Measurements from ENCODE around the gene P2RX4.
"Not testable (repeated sequence)": the region's sequence is repeated elsewhere in the genome, so short reads cannot be mapped to it uniquely, and the experiment has no call there.

P2RX4 gene

DNA sequence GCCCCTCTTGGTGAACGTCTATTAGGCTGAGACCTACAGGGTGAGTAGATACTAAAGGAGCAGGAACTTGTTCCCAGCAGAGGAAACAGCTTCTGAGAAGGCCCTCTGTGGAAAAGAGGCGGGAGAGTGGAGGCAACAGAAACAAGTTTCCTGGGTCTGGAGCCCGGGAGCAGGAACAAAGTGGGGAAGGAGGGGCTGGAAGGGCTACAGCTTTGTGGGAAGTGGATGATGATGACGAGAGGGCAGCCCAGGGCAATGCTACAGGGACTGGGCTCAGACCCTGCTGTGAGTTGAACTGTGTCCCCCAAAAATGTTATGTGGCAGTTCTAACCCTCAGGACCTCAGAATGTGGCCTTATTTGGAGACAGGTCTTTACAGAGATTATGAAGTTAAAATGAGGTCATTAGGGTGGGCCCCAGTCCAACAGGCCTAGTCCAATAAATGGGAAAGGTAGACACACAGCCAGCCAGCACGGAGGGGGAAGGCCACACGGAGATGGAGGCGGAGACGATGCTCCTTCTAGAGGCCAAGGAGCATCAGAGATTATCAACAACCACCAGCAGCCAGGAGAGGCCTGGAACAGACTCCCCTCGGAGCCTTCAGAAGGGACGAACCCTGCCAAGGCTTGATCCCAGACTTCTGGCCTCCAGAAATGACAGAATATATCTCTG is 72.3 kb downstream of the P2RX4 start:
- Histone ChIP-seq H3K27ac (replicated peaks) (no peak overlapping the region; the same call in 1 of the 2 replicates), H3K27me3 (ENCODE audit: insufficient read depth, poor library complexity, severe bottlenecking) (no peaks in the 10 kb centered on the region), H3K4me3 (replicated peaks; ENCODE audit: insufficient read depth, low read length) (no peak overlapping the region)
- TF ChIP-seq, protein P1, sequence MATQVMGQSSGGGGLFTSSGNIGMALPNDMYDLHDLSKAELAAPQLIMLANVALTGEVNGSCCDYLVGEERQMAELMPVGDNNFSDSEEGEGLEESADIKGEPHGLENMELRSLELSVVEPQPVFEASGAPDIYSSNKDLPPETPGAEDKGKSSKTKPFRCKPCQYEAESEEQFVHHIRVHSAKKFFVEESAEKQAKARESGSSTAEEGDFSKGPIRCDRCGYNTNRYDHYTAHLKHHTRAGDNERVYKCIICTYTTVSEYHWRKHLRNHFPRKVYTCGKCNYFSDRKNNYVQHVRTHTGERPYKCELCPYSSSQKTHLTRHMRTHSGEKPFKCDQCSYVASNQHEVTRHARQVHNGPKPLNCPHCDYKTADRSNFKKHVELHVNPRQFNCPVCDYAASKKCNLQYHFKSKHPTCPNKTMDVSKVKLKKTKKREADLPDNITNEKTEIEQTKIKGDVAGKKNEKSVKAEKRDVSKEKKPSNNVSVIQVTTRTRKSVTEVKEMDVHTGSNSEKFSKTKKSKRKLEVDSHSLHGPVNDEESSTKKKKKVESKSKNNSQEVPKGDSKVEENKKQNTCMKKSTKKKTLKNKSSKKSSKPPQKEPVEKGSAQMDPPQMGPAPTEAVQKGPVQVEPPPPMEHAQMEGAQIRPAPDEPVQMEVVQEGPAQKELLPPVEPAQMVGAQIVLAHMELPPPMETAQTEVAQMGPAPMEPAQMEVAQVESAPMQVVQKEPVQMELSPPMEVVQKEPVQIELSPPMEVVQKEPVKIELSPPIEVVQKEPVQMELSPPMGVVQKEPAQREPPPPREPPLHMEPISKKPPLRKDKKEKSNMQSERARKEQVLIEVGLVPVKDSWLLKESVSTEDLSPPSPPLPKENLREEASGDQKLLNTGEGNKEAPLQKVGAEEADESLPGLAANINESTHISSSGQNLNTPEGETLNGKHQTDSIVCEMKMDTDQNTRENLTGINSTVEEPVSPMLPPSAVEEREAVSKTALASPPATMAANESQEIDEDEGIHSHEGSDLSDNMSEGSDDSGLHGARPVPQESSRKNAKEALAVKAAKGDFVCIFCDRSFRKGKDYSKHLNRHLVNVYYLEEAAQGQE (IDR thresholded peaks at IDR 0.05; ENCODE audit: insufficient replicate concordance, low read depth): no peak
- TF ChIP-seq, protein P2, sequence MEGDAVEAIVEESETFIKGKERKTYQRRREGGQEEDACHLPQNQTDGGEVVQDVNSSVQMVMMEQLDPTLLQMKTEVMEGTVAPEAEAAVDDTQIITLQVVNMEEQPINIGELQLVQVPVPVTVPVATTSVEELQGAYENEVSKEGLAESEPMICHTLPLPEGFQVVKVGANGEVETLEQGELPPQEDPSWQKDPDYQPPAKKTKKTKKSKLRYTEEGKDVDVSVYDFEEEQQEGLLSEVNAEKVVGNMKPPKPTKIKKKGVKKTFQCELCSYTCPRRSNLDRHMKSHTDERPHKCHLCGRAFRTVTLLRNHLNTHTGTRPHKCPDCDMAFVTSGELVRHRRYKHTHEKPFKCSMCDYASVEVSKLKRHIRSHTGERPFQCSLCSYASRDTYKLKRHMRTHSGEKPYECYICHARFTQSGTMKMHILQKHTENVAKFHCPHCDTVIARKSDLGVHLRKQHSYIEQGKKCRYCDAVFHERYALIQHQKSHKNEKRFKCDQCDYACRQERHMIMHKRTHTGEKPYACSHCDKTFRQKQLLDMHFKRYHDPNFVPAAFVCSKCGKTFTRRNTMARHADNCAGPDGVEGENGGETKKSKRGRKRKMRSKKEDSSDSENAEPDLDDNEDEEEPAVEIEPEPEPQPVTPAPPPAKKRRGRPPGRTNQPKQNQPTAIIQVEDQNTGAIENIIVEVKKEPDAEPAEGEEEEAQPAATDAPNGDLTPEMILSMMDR (IDR thresholded peaks at IDR 0.05; ENCODE audit: insufficient read depth, low read length): no peak
- no peak for TF ChIP-seq POLR2AphosphoS5 (IDR thresholded peaks at IDR 0.05; ENCODE audit: low read depth)
- TF ChIP-seq GABPA (IDR thresholded peaks at IDR 0.05; ENCODE audit: low read depth): no peak
- no peak for TF ChIP-seq SPI1 (IDR thresholded peaks at IDR 0.05; ENCODE audit: borderline replicate concordance, low read depth)
- no peak for DNase-seq (ENCODE audit: low read depth in 1 of 2, low spot score in 1 of 2)

DNA sequence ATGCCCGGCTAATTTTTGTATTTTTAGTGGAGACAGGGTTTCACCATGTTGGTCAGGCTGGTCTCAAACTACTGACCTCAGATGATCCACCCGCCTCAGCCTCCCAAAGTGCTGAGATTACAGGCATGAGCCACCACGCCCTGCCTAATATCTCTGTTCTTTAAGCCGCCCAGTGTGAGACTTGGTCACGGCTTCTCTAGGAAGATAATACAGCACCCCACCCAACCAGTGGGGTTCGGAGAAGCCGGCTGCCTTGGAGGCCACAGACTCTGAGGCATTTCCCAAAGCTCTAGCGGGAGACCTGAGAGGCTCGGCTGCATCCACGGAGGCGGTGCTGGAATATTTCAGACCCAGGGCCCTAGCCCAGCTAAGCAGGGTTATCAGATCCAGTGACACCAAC is 73.0 kb downstream of the P2RX4 start:
- not testable (repeated sequence) for H3K27ac ChIP-seq (replicated peaks); H3K4me3 ChIP-seq (replicated peaks; ENCODE audit: insufficient read depth, low read length); H3K27me3 ChIP-seq (ENCODE audit: insufficient read depth, poor library complexity, severe bottlenecking); DNase-seq (ENCODE audit: low read depth in 1 of 2, low spot score in 1 of 2)

DNA sequence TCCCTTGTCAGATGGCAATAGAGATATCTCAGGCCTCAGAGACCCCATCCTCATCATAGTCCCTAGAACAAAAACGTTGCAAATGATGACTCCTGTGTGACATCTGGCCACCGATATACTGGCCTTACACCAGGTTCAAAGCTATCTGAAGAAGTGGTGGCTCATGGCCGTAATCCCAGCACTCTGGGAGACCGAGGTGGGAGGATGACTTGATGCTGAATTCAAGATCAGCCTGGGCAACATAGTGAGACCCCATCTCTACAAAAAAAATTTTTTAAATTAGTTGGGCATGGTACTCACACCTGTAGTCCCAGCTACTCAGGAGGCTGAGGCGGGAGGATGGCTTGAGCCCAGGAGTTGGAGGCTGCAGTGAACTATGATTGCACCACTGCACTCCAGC is 73.5 kb downstream of the P2RX4 start:
- TF ChIP-seq SPI1 (IDR thresholded peaks at IDR 0.05; ENCODE audit: borderline replicate concordance, low read depth) (no peak), GABPA (IDR thresholded peaks at IDR 0.05; ENCODE audit: low read depth) (no peak), POLR2AphosphoS5 (IDR thresholded peaks at IDR 0.05; ENCODE audit: low read depth) (no peak)
- TF ChIP-seq, protein P1 (IDR thresholded peaks at IDR 0.05; ENCODE audit: insufficient replicate concordance, low read depth): no peak
- TF ChIP-seq, protein P2 (IDR thresholded peaks at IDR 0.05; ENCODE audit: insufficient read depth, low read length): no peak
- Histone ChIP-seq H3K27me3 (ENCODE audit: insufficient read depth, poor library complexity, severe bottlenecking) (no peaks in the 10 kb centered on the region), H3K27ac (replicated peaks) (no peak overlapping the region), H3K4me3 (replicated peaks; ENCODE audit: insufficient read depth, low read length) (no peak overlapping the region)
- DNase-seq (ENCODE audit: low read depth in 1 of 2, low spot score in 1 of 2): no peak
